HFF-Myc (cell line): ENCODE results near the gene CYP8B1.
"Not testable (repeated sequence)": the region's sequence is repeated elsewhere in the genome, so short reads cannot be mapped to it uniquely, and the experiment has no call there.

Source experiments
- DNase-seq: peaks from one replicate; pipeline ENCODE4 v3.0.0-alpha.2; 2011; ENCODE audit warnings: low read depth; ENCODE audit errors: extremely low read depth
- H3K4me3 ChIP-seq: replicated peaks from 2 replicates; pipeline ENCODE4 v1.5.1; 2011; ENCODE audit warnings: low read depth, mild to moderate bottlenecking, control low read depth, low read length
- CTCF ChIP-seq: IDR thresholded peaks from 2 replicates; pipeline ENCODE4 v1.5.1; 2012; ENCODE audit warnings: mild to moderate bottlenecking, low read depth, low read length, control low read depth; ENCODE audit errors: missing control alignments

Gene CYP8B1

GRCh38 chr3:42887084-42887483 is 11.4 kb upstream of the CYP8B1 start:
- DNase-seq, result no peak
- no peak overlapping the region for H3K4me3 ChIP-seq
- no peak for TF ChIP-seq CTCF

- DNase-seq, result no peak
- H3K4me3 ChIP-seq, result no peak overlapping the region
- no peak for TF ChIP-seq CTCF
These were observed 10.7 kb upstream of the CYP8B1 start for GRCh38 chr3:42886294-42886822.

DNA sequence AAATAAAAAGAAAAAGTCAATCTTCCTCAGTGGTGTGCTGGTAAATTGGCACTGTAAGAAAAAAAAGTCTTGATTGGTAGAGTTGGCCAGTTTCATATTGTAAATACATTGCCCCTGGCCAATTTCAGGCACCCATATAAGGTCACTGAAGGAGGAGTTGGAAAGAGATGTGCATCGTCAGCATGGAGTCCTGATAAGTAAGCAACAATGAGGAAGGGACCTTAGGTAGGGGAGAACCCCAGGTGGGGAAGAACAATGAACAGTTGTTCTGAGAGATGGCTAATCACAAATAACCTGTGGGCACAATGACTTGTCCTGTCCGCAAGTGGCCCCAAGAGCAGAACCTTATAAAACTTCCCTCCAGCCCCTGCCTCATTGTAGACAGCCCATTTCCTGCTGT is 8.6 kb upstream of the CYP8B1 start:
- TF ChIP-seq CTCF, result no peak
- H3K4me3 ChIP-seq, result no peak overlapping the region
- no peak for DNase-seq

DNA sequence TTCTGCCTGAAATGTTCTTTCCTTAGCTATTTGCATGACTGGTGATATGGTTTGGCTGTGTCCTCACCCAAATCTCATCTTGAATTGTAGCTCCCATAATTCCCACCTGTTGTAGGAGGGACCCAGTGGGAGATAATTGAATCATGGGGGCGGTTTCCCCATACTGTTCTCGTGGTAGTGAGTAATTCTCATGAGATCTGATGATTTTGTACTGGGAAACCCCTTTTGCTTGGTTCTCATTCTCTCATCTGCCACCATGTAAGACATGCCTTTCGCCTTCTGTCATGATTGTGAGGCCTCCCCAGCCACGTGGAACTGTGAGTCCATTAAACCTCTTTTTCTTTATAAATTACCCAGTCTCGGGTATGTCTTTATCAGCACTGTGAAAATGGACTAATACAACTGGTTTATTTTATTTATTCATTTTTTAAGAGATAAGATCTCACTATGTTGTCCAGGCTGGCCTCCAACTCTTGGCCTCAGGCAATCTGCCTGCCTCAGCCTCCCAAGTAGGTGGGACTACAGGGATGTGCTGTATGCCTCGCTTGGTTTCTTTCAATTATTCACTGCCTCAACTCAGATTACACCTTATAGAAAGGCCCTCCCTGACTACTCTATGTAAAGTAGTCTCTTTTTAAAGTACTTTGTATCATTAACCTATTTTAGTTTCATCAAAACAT is 7.7 kb upstream of the CYP8B1 start:
- H3K4me3 ChIP-seq, DNase-seq: not testable (repeated sequence)

DNA sequence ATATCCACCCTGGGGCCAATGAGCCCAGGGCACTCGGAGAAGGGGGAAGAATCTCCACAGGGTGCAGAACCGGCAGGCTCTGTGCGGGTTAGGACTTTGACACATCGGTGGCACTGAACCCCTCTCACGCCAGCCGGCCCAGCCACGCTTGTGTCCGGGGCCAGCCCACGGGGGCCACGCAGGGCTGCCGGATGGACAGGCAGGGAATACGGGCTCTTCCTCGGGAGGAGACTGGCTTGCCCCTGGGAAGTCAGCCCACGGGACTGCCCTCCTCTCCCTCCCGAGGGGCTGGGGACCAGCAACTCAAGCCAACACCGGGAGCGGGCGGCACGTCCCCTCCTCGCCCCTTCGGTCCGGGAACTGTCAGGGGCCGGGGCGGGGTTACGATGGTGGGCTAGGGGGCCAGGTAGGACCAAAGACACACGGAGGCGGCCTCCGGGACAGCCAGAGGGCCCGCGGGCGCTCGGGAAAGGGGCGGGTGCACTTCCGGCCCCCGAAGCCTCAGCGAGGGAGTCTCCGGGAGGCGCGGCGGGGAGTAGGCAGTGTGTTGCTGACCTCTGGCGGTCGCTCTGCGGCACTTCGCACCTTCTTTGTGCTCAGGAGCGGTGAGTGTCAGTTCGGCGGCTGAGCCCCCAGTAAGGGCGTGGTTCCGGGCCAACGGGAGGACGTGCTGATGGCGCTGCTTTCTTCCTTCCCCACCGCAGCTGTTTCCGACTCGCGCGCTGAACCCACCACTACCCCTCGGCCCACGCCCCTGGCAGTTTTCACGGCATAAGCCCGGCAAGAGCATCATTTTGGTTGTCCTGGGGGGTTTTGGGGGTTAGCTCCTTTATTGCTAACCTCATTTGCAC is 5.1 kb upstream of the CYP8B1 start:
- peak overlapping the region; percentile 43 for H3K4me3 ChIP-seq
- DNase-seq, result peak; percentile 49
- TF ChIP-seq CTCF, result peak; percentile 76

DNA sequence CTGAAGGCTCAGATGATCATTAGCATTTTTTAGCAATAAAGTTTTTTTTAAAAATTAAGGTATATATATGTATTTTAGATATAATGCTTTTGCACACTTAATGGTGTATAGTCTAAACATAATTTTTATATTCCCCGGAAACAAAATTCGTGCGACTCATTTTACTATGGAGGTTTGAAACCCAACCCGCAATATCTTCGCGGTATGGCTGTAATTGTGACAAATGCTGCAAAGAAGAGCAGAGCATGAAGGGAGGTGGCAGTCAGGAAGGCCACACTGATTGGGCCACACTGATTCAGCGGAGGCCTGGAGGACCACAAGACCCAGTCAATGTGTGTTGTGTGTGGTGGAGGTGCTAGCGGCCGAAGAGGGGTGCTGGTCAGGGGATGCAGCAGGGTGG is 4.5 kb upstream of the CYP8B1 start:
- no peak for DNase-seq
- H3K4me3 ChIP-seq, result peak overlapping the region; percentile 43
- no peak for TF ChIP-seq CTCF

DNA sequence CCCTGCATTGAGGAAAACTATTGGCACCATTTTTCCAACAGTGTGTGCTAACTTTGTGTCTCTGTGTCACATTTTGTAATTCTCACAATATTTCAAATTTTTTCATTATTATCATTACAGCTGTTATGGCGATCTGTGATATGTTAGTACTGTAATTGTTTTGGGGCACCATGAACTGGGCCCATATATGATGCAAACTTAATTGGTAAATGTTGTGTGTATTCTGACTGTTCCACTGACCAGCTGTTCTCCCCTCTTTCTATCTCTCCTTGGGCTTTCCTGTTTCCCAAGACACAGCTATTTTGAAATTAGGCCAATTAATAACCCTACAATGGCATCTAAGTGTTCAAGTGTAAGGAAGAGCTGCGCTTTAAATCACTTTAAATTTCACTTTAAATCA is 2.2 kb upstream of the CYP8B1 start:
- TF ChIP-seq CTCF, result no peak
- no peak for DNase-seq
- H3K4me3 ChIP-seq, result no peak overlapping the region
